Duodenal mucosa (tissue), 2 donors: ENCODE measurements around the gene CENPX.
A peak's percentile ranks its signal among the peaks of the same experiment; 100 is the strongest.

ENCODE experiments used
- H3K27ac ChIP-seq: one replicate; pipeline ENCODE4 v1.7.0; 2013; ENCODE audit warnings: low read depth, low read length
- H3K27me3 ChIP-seq, 2 donors: one replicate each; pipeline ENCODE4 v1.7.0; 2013; ENCODE audit warnings: low read length in 2 of 2, control low read depth in 1 of 2; ENCODE audit not compliant: insufficient read depth in 2 of 2, control insufficient read depth in 1 of 2
- H3K36me3 ChIP-seq, 2 donors: one replicate each; pipeline ENCODE4 v1.7.0; 2013; ENCODE audit warnings: low read length in 2 of 2, control low read depth in 1 of 2; ENCODE audit not compliant: insufficient read depth in 2 of 2, control insufficient read depth in 1 of 2
- H3K4me1 ChIP-seq, 2 donors: one replicate each; pipeline ENCODE4 v1.7.0; 2013; ENCODE audit warnings: low read length in 2 of 2, control low read depth in 1 of 2; ENCODE audit not compliant: insufficient read depth in 2 of 2, control insufficient read depth in 1 of 2
- H3K4me3 ChIP-seq, 2 donors: one replicate each; pipeline ENCODE4 v1.7.0; 2013; ENCODE audit warnings: low read length in 2 of 2, low read depth in 1 of 2
- H3K9ac ChIP-seq, 2 donors: one replicate each; pipeline ENCODE4 v1.7.0; 2013; ENCODE audit warnings: low read length in 2 of 2, low read depth in 1 of 2
- H3K9me3 ChIP-seq, 2 donors: one replicate each; pipeline ENCODE4 v1.7.0; 2013; ENCODE audit warnings: low read length in 2 of 2, control low read depth in 1 of 2; ENCODE audit not compliant: control insufficient read depth in 1 of 2

The CENPX gene

DNA sequence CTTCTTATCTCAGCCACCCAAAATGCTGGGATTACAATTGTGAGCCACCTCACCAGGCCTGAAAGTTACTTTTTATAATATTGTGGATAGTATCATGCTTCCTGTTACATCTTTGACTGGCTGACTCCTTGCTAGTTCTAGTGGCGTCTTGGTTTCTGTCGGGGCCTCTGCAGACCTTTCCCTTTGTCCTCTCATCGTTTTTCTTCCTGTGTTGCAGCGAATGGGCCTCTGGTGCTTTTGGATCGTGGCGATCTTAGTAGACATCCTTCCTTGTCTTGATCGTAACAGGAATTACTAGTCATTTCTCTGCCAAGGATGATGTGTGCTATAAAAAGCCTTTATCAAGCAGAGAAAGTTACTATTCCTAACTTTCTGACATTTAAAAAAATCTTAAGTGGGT lies 24.5 kb downstream of the CENPX start:
- H3K4me3 ChIP-seq: no peak overlapping the region
- H3K27ac ChIP-seq: no peak overlapping the region
- H3K4me1 ChIP-seq: peaks cover 14 to 19% of the 10 kb centered on the region in 2 donors
- peaks cover 4 to 18% of the 10 kb centered on the region in 2 donors for H3K36me3 ChIP-seq
- H3K9ac ChIP-seq: no peak overlapping the region
- H3K27me3 ChIP-seq: no peaks in the 10 kb centered on the region
- H3K9me3 ChIP-seq: no peaks in the 10 kb centered on the region

DNA sequence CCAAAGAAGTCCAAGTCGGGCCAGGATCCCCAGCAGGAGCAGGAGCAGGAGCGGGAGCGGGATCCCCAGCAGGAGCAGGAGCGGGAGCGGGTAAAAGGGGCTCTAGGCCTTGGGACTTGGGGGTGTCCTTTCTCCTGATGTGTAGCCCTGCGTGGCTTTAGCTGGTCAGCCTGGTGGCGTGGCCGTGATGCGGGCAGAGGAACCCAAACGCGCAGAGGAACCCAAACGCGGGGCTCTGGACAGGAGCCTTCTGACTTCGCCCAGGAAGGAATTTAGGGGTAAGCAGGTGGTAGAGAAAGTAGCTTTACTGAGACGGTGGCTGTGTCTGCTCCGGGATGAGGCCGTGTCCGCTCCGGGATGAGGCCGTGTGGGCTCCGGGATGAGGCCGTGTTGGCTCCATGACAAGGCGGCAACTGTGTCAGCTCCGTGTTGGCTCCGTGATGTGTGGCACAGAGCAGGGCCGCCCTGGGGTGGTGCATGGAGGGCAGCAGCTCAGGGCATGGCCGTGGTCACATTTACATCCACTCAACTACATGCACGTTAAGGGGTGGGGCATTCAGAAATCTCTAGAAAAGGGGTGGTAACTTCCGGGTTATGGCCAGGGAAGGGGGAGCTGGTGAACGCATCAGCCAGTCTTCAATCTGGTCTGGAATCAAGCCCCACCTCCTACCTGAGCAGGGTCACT lies 25.8 kb downstream of the CENPX start:
- no peak overlapping the region for H3K4me3 ChIP-seq
- H3K27ac ChIP-seq: no peak overlapping the region
- H3K9me3 ChIP-seq: no peaks in the 10 kb centered on the region
- peaks cover 4 to 18% of the 10 kb centered on the region in 2 donors for H3K36me3 ChIP-seq
- H3K9ac ChIP-seq: no peak overlapping the region
- H3K4me1 ChIP-seq: peaks cover 22 to 29% of the 10 kb centered on the region in 2 donors
- H3K27me3 ChIP-seq: no peaks in the 10 kb centered on the region

GRCh38 chr17:81996232-81996756 lies 26.4 kb downstream of the CENPX start:
- Histone ChIP-seq H3K9ac (no peak overlapping the region), H3K4me1 (peaks cover 23 to 34% of the 10 kb centered on the region in 2 donors), H3K27ac (no peak overlapping the region), H3K9me3 (no peaks in the 10 kb centered on the region), H3K4me3 (no peak overlapping the region), H3K36me3 (peaks cover 4 to 18% of the 10 kb centered on the region in 2 donors), H3K27me3 (no peaks in the 10 kb centered on the region)

DNA sequence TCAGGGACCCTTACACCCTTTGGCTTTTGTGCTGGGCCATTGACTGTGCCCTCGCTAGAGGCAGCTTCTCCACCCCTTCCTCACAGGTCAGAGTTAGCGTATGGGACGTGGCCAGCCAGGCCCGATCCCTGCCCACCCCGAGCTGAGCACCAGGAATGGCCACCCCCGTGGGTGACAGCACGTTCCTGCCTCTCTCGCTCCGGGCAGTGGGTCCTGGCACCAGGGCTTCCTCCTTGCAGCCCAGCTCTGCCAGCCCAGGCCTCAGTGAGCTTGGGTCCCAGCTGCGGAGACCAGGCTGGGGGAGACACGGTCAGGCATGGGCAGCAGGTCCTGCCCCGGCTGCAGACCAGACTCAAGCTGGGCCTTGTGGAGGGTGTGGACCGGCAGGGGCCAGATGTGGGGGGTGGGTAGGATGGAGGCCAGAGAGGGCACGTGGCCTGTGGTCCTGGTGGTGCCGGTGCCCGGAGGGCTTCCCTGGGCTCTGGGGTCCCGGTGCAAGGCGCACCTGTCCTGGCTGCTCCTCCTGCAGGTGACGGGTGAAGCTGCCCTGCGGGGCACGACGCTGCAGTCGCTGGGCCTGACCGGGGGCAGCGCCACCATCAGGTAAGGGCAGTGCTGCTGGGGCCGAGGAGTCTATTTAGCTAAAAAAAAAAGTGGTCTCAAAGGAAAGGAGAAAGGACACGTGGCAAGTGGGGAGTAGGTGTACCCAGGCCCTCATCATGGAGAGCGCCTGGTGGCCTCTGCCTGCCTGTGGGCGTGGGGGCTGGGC lies 27.0 kb downstream of the CENPX start:
- Histone ChIP-seq H3K9me3 (no peaks in the 10 kb centered on the region), H3K9ac (no peak overlapping the region), H3K36me3 (peaks cover 4 to 18% of the 10 kb centered on the region in 2 donors), H3K27ac (no peak overlapping the region), H3K4me1 (peaks cover 27 to 35% of the 10 kb centered on the region in 2 donors), H3K4me3 (no peak overlapping the region), H3K27me3 (no peaks in the 10 kb centered on the region)

- Histone ChIP-seq H3K27me3 (no peaks in the 10 kb centered on the region), H3K27ac (no peak overlapping the region), H3K9ac (no peak overlapping the region), H3K36me3 (peaks cover 4 to 18% of the 10 kb centered on the region in 2 donors), H3K4me1 (peaks cover 21 to 28% of the 10 kb centered on the region in 2 donors), H3K4me3 (no peak overlapping the region), H3K9me3 (no peaks in the 10 kb centered on the region)
Observed at GRCh38 chr17:81994593-81995462, 27.9 kb downstream of the CENPX start.

- Histone ChIP-seq H3K4me1 (peaks cover 20 to 24% of the 10 kb centered on the region in 2 donors), H3K27ac (no peak overlapping the region), H3K9ac (no peak overlapping the region), H3K4me3 (no peak overlapping the region), H3K36me3 (peaks cover 4 to 18% of the 10 kb centered on the region in 2 donors), H3K9me3 (no peaks in the 10 kb centered on the region), H3K27me3 (no peaks in the 10 kb centered on the region)
Observed at GRCh38 chr17:81993729-81994592, 28.7 kb downstream of the CENPX start.

DNA sequence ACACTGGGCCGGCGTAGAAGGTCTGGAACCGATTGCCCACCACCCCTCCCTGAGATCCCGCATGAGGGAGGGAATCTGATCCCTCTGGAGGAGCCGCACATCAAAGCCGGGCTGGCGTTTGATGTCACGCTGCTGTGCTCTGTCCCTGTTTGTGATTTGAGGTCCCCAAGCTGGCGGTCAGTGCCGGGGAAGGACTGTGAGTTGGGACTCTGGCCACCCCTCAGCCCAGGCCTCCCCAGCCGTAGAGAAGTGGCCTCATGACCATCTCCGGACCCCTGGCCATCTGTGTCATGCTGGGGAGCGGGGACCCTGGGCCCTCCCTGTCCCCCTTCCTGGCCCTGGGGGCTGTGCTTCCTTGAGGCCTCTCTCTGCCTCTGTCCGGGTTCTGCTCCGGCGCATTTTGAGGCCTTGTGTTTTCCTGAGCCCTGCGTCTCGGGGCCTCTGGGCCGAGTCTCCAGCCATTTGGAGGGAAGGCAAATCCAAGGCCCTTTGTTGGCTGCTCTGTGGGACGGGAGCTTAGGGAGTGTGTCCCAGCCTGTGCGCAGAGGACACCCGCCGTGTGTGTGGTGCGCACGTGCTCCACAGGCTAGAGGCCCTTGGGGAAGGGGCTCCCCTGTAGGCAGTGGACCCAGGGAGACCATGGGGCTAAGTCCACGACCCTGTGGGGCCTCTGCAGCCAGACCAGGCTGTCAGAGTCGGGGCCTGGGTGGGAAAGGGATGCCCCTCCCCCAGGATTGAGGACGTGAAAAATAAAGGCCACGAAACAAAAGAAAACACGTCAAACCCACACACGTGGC lies 30.2 kb downstream of the CENPX start:
- Histone ChIP-seq H3K9ac (peak overlapping the region in 1 of 2 donors; percentile 10), H3K4me1 (peaks cover 20 to 24% of the 10 kb centered on the region in 2 donors), H3K27ac (no peak overlapping the region)

DNA sequence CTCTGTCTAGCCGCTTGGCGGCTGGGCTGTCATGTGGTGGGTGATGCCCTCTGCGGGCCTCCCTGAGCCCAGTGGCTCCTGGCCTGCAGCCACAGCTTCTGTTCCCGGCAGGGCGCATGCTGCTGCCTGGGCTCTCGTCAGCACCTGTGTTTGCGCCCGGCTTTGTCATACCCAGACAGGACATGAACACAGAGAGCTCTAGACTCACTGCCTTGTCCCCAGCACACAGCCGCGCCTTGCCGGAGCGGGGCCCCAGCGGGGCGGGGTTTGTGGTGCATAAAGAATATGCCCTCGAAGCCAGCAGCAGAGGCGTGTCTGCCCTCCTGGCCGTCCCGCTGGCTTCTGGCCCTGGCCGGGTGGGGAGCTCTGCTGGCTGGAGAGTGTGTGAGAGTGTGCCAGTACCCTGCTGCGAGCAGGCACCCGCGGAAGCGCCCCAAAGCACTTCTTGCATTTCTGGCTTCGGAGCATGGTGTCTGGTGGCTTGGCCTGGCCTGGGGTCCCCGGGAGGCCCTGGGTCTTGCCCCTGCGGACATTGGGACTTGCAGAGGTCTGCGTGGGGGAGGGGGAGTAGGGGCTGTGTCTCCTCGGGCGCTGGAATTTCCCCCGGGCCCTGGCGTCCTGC lies 30.9 kb downstream of the CENPX start:
- Histone ChIP-seq H3K27ac (peak overlapping the region; percentile 36), H3K27me3 (no peaks in the 10 kb centered on the region), H3K9me3 (no peaks in the 10 kb centered on the region), H3K9ac (peak overlapping the region; percentile 6 to 30), H3K36me3 (peaks cover 6 to 23% of the 10 kb centered on the region in 2 donors), H3K4me1 (peaks cover 20 to 24% of the 10 kb centered on the region in 2 donors), H3K4me3 (peak overlapping the region; percentile 28 to 35)

More for the DNA sequence above, 30.2 kb downstream of the CENPX start:
- Histone ChIP-seq H3K27me3 (no peaks in the 10 kb centered on the region), H3K9me3 (no peaks in the 10 kb centered on the region), H3K4me3 (peak overlapping the region in 1 of 2 donors; percentile 35), H3K36me3 (peaks cover 4 to 21% of the 10 kb centered on the region in 2 donors)
